ENCODE measurements around the gene COL13A1.

Gene COL13A1

GRCh38 chr10:69825604-69826003 lies 23.9 kb downstream of the COL13A1 start:
- DNase-seq: no peak

GRCh38 chr10:69826094-69826493 lies 24.4 kb downstream of the COL13A1 start:
- no peak for DNase-seq

- DNase-seq: no peak
Measured at GRCh38 chr10:69826789-69827554, 25.3 kb downstream of the COL13A1 start.

GRCh38 chr10:69828144-69828870 lies 26.6 kb downstream of the COL13A1 start:
- no peak for DNase-seq

GRCh38 chr10:69829775-69830174 lies 28.1 kb downstream of the COL13A1 start:
- no peak for DNase-seq

GRCh38 chr10:69831231-69831855 lies 29.6 kb downstream of the COL13A1 start:
- DNase-seq: no peak

- no peak for DNase-seq
Measured at GRCh38 chr10:69835233-69835632, 33.5 kb downstream of the COL13A1 start.

- DNase-seq: no peak
Measured at GRCh38 chr10:69835875-69836730, 34.4 kb downstream of the COL13A1 start.

GRCh38 chr10:69836731-69837030 lies 35.0 kb downstream of the COL13A1 start:
- no peak for DNase-seq

GRCh38 chr10:69837261-69837660 lies 35.6 kb downstream of the COL13A1 start:
- no peak for DNase-seq

- no peak for DNase-seq
Measured at GRCh38 chr10:69838418-69838817, 36.7 kb downstream of the COL13A1 start.

GRCh38 chr10:69838853-69839252 lies 37.1 kb downstream of the COL13A1 start:
- DNase-seq: no peak

GRCh38 chr10:69839696-69840345 lies 38.1 kb downstream of the COL13A1 start:
- DNase-seq: no peak

GRCh38 chr10:69840773-69841172 lies 39.1 kb downstream of the COL13A1 start:
- no peak for DNase-seq

GRCh38 chr10:69842020-69842419 lies 40.3 kb downstream of the COL13A1 start:
- no peak for DNase-seq

GRCh38 chr10:69842882-69843281 lies 41.2 kb downstream of the COL13A1 start:
- no peak for DNase-seq

- DNase-seq: no peak
Measured at GRCh38 chr10:69843923-69844322, 42.2 kb downstream of the COL13A1 start.

- DNase-seq: no peak
Measured at GRCh38 chr10:69844698-69845097, 43.0 kb downstream of the COL13A1 start.

- DNase-seq: no peak
Measured at GRCh38 chr10:69845574-69846292, 44.0 kb downstream of the COL13A1 start.

GRCh38 chr10:69846293-69846921 lies 44.7 kb downstream of the COL13A1 start:
- DNase-seq: no peak

GRCh38 chr10:69847458-69847857 lies 45.8 kb downstream of the COL13A1 start:
- DNase-seq: no peak
